Activated CD8-positive, alpha-beta memory T cell treated with anti-CD3 and anti-CD28 coated beads, Interleukin-2, amount 50 U/mL, for 24 hours (primary cell): ENCODE measurements around the gene ME3.
"Not testable (repeated sequence)": the region's sequence is repeated elsewhere in the genome, so short reads cannot be mapped to it uniquely, and the experiment has no call there.

Experiments used
- DNase-seq: peaks from one replicate; pipeline ENCODE4 v3.0.0-alpha.2; 2020; ENCODE audit errors: extremely low read depth

ME3 gene

GRCh38 chr11:86433361-86434095 lies 238.9 kb downstream of the ME3 start:
- not testable (repeated sequence) for DNase-seq

- DNase-seq, result no peak
Observed at GRCh38 chr11:86431258-86431657, 241.2 kb downstream of the ME3 start.

DNA sequence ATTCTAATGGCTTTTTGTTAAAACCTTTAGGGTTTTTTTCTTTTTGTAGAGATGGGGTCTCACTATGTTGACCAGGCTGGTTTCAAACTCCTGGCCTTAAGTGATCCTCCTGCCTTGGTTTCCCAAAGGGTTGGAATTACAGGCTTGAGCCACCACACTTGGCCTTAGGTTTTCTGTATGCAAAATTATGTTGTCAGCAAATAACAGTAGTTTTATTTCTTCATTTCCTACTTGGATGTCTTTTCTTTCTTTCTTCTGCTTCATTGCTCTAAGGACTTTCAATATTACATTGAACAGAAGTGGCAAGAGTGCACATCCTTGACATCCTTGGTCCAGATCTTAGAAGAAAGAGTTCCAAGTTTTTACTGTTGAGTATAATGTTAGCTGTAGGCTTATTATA lies 245.0 kb downstream of the ME3 start:
- DNase-seq, result no peak

DNA sequence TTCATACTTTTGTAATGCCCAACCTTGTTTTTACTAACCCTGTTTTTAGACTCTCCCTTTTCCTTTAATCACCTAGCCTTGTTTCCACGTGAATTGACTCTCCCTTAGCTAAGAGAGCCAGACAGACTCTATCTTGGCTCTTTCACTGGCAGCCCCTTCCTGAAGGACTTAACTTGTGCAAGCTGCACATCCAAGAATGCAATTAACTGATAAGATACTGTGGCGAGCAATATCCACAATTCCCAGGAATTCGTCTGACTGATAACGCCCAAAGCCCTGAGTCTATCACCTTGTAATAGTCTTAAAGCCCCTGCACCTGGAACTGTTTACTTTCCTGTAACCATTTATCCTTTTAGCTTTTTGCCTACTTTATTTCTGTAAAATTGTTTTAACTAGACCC lies 248.9 kb downstream of the ME3 start:
- DNase-seq, result not testable (repeated sequence)

GRCh38 chr11:86422371-86422770 lies 250.0 kb downstream of the ME3 start:
- DNase-seq, result no peak

DNA sequence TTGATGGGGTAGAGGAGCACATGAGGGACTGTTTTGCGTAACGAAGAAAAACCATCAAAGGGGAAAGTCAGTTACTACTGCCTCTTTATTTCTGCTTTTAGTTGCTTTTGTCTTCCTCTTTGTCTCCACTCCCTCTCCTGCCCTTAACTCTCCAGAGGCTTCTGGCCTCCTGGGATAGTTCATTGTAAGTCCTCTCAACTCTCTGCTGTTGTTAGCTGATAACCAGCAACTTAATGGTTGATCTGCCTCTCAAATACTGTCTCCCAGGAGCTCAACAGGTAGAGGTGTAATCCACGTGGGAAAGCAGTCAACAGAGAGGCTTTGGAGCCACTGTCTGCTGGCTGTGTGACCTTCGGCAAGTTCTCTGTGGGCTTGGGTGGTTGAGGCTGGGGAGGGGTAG lies 250.5 kb downstream of the ME3 start:
- no peak for DNase-seq

- no peak for DNase-seq
Observed at GRCh38 chr11:86418917-86419316, 253.5 kb downstream of the ME3 start.

GRCh38 chr11:86418513-86418912 lies 253.9 kb downstream of the ME3 start:
- no peak for DNase-seq

GRCh38 chr11:86418106-86418505 lies 254.3 kb downstream of the ME3 start:
- DNase-seq, result no peak

GRCh38 chr11:86416951-86417350 lies 255.5 kb downstream of the ME3 start:
- not testable (repeated sequence) for DNase-seq

DNA sequence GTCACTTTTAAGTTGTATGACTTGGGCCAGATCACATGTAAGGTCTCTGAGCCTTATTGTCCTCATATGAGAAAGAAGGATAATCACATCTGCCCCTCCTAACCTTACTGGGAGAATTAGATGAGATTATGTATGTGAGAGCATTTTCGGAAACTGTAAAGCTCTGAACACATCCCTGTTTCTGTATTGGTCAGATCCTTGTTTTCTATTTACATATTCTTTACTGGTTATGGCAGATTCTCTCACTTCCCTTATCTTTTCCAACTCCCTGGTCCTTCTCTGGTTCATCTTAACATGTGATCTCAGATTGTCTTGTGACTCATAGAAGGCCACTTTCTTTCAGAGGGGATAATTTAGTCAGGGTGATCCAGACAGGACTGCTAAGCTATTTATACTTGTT lies 255.9 kb downstream of the ME3 start:
- DNase-seq, result no peak

- DNase-seq, result no peak
Observed at GRCh38 chr11:86415026-86415425, 257.4 kb downstream of the ME3 start.

DNA sequence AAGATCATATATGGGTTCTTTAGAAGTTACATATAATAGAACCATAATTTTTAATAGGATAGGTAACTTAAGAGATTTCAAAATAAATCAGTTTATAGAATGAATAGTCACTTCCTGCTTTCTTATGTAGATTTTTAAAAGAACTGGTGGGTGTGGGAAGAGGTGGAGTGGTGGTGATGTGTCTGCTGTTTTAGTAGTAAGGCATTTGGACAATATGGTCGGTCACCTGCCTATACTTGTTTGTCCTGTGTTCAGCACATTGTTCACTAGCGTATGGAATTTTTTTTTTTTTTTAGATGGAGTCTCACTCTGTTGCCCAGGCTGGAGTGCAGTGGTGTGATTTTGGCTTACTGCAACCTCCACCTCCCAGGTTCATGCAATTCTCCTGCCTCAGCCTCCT lies 258.4 kb downstream of the ME3 start:
- no peak for DNase-seq

DNA sequence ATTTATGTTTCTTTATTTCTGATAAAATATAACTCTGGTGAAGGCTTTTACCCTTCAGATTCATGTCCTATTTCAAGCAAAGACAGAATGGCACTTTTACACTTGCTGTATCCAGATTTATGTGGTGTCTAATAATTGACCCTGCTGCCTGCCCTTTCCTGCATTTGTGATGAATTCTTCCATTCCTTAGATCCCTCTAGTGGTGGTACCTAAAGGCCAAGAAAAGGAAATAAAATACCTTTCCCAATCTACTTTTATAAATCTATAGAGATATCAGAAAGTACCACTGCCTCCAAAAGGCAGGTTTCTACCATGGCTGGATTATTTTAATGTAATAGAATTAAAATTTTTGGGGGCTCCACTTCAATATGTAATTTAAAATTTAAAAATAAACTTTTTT lies 263.6 kb downstream of the ME3 start:
- DNase-seq, result no peak

DNA sequence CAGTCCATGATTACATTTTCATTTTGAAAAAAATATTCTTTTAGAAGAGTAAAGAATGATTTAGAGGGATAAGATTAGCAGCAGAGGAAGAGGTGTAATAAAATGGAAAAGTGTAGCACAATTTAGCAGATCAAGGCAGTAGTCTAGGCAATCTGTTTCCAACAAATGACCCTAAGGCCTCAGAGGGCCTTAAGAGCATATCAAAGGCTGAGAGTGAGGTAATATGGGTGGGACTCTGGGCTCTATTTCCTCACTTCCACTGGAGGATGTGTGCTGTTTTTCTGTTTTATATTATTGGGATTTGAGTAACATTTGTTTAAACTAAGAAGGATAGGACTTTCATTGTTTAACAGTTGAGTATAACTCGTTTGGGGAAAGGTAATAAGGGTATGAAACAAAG lies 269.0 kb downstream of the ME3 start:
- DNase-seq, result no peak

DNA sequence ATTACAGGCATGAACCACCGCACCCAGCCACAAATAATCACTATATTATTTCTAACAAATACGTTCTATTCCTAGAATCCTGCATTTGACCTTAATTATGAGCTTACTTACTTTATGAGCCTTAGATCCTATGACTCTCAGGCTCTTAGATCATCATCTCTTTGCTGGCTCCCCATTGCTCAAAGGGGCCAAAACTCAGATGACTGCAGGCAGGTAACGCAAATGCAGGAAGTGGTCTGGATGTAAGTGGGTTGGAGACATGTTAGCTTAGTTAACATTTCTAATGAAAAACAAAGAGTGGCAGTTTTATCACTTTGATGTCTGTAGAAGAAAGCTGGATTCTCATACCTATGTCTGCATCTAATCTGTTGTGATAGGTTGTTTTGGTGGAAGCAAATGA lies 274.3 kb downstream of the ME3 start:
- no peak for DNase-seq

GRCh38 chr11:86397351-86397750 lies 275.1 kb downstream of the ME3 start:
- DNase-seq, result no peak

GRCh38 chr11:86396396-86396795 lies 276.0 kb downstream of the ME3 start:
- no peak for DNase-seq

- no peak for DNase-seq
Observed at GRCh38 chr11:86395061-86395551, 277.3 kb downstream of the ME3 start.
